Activated CD8-positive, alpha-beta T cell treated with anti-CD3 and anti-CD28 coated beads, Interleukin-2, amount 10 ng/mL, durations not matched to agents 7 days and 5 days (primary cell): Measurements from ENCODE around the gene SGTB. TPM values are rescaled to one million over a fixed set of nuclear protein-coding genes. Genes with fewer than 3 reads are reported as not detected.
"Not testable (repeated sequence)": the region's sequence is repeated elsewhere in the genome, so short reads cannot be mapped to it uniquely, and the experiment has no call there.

Experiments used
- ATAC-seq: fragments of 150-1000 bp; cut with Tn5 transposase; one replicate; pipeline ENCODE4 v1.10.0; 2021; ENCODE audit warnings: moderate library complexity
- CTCF ChIA-PET: fragments of 350-600 bp; sonication (Branson Sonifier 250); formaldehyde crosslinking; loops from one replicate; lab custom pipeline; 2021; ENCODE audit warnings: antibody characterized with exemption; lab: Charles Lee
- POLR2A ChIA-PET: fragments of 350-600 bp; sonication (Branson Sonifier 250); formaldehyde crosslinking; loops from one replicate; lab custom pipeline; 2021; ENCODE audit warnings: antibody characterized with exemption; lab: Charles Lee
- DNase-seq: peaks from one replicate; pipeline ENCODE4 v3.0.0-alpha.2; 2020
- H3K27ac Mint-ChIP-seq: one replicate; pipeline ENCODE4 v1.8.0; 2021; ENCODE audit warnings: mild to moderate bottlenecking, mixed read lengths
- H3K27me3 Mint-ChIP-seq: one replicate; pipeline ENCODE4 v1.8.0; 2021; ENCODE audit warnings: low read depth, mixed read lengths
- H3K36me3 Mint-ChIP-seq: one replicate; pipeline ENCODE4 v1.8.0; 2021; ENCODE audit warnings: low read depth, mixed read lengths
- H3K4me1 Mint-ChIP-seq: one replicate; pipeline ENCODE4 v1.8.0; 2021; ENCODE audit warnings: low read depth, mixed read lengths
- H3K4me3 Mint-ChIP-seq: one replicate; pipeline ENCODE4 v1.8.0; 2021; ENCODE audit warnings: mild to moderate bottlenecking, mixed read lengths
- H3K9me3 Mint-ChIP-seq: one replicate; pipeline ENCODE4 v1.8.0; 2022; ENCODE audit warnings: mixed read lengths; ENCODE audit not compliant: insufficient read depth
- total RNA-seq, 2 experiments: library from RNA; stranded (reverse); gene quantifications; one replicate each; pipeline ENCODE4 v1.2.3, GENCODE V29; 2021

Gene SGTB
- total RNA-seq, 2 experiments from 2014 or later = 17.5 to 18.4 TPM

DNA sequence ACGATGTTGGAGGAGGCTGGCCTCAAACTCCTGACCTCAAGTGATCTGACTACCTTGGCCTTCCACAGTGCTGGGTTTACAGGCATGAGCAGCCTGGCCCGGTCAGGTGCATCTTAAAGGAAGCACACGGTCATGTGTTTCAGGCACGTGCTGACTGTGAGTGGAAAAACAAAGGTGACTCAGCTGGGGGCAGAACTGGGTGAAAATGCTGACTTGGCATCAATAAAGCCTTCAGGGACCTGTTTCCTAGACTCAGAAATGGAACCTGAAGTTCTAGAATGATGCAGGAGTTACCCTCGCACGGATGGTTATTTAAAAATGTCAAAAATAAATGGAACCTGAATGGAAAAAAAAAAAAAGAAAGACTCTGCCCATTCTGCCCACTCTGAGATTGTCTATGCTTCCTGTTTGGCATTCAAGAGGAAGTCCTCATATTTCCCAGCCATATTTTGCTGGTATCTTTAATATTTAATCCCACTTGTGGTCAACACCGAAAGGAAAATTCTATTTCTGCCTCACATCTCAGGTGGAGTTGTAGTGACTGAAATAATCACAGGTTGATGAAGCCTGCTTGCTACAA lies 12.4 kb upstream of the SGTB start:
- CTCF ChIA-PET, H3K9me3 Mint-ChIP-seq, POLR2A ChIA-PET: not testable (repeated sequence)

GRCh38 chr5:65732046-65732445 lies 10.1 kb upstream of the SGTB start:
- H3K9me3 Mint-ChIP-seq, H3K36me3 Mint-ChIP-seq, H3K27ac Mint-ChIP-seq, H3K4me1 Mint-ChIP-seq, H3K4me3 Mint-ChIP-seq, H3K27me3 Mint-ChIP-seq, CTCF ChIA-PET, ATAC-seq, POLR2A ChIA-PET, DNase-seq: not testable (repeated sequence)

More for the DNA sequence above, 12.4 kb upstream of the SGTB start:
- DNase-seq, ATAC-seq, H3K27ac Mint-ChIP-seq, H3K4me1 Mint-ChIP-seq, H3K27me3 Mint-ChIP-seq, H3K4me3 Mint-ChIP-seq, H3K36me3 Mint-ChIP-seq: not testable (repeated sequence)

DNA sequence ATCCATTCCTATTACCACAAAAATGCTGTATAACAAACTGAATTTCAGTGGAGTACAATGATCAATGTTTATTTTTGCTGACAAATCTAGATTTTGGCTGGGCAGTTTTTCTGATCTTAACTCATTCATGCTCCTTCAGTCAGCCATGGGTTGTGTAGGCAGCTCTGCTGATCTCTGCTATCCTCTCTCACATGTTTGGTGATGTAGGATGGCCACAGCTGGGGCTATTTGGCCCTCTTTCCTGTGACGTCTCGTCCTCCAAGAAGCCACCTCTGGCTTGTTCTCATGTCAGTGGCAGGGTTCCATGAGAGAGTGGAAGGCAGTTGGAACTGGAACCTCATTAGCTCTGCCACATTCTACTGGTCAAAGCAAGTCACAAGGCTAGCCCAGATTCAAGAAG lies 9.0 kb upstream of the SGTB start:
- Mint-ChIP-seq H3K27ac (no peak overlapping the region), H3K27me3 (no peaks in the 10 kb centered on the region), H3K4me1 (peaks cover 6% of the 10 kb centered on the region), H3K9me3 (no peaks in the 10 kb centered on the region), H3K36me3 (no peaks in the 10 kb centered on the region), H3K4me3 (no peak overlapping the region)
- CTCF ChIA-PET = no interaction called here
- POLR2A ChIA-PET = no interaction called here
- DNase-seq = no peak
- no peak for ATAC-seq

GRCh38 chr5:65728218-65728617 lies 6.3 kb upstream of the SGTB start:
- no peak for DNase-seq
- H3K36me3 Mint-ChIP-seq = peaks cover 2% of the 10 kb centered on the region
- CTCF ChIA-PET = interaction anchor here (0.8 kb wide), 1 partner anchor 15 kb away, joined by 5 read pairs; no protein-coding TSS in a partner anchor
- POLR2A ChIA-PET = interaction anchor here (1.1 kb wide), 1 partner anchor 198 kb away, joined by 3 read pairs; the partner anchor contains the start of gene ERBIN
- H3K9me3 Mint-ChIP-seq = no peaks in the 10 kb centered on the region
- H3K27me3 Mint-ChIP-seq = no peaks in the 10 kb centered on the region
- H3K4me3 Mint-ChIP-seq = no peak overlapping the region
- ATAC-seq = no peak
- peaks cover 10% of the 10 kb centered on the region for H3K4me1 Mint-ChIP-seq
- H3K27ac Mint-ChIP-seq = no peak overlapping the region

- POLR2A ChIA-PET = interaction anchor here (0.6 to 1.1 kb wide), 2 partner anchors 55 to 199 kb away, joined by 3 read pairs; partner anchors contain the start of gene ERBIN
- Mint-ChIP-seq H3K4me1 (peaks cover 15% of the 10 kb centered on the region), H3K4me3 (no peak overlapping the region), H3K36me3 (peaks cover 2% of the 10 kb centered on the region), H3K27me3 (no peaks in the 10 kb centered on the region), H3K9me3 (no peaks in the 10 kb centered on the region), H3K27ac (no peak overlapping the region)
- DNase-seq (no peak), ATAC-seq (no peak)
- CTCF ChIA-PET = interaction anchor here (0.7 to 1.6 kb wide), 3 partner anchors 16 to 240 kb away, joined by 3 to 5 read pairs (median 4); no protein-coding TSS in a partner anchor
Observed at GRCh38 chr5:65727491-65728156, 5.7 kb upstream of the SGTB start.

- ATAC-seq = no peak
- Mint-ChIP-seq H3K27ac (peak overlapping the region; percentile 88), H3K36me3 (peaks cover 3% of the 10 kb centered on the region), H3K4me3 (peak overlapping the region; percentile 86), H3K27me3 (no peaks in the 10 kb centered on the region), H3K9me3 (no peaks in the 10 kb centered on the region), H3K4me1 (peaks cover 24% of the 10 kb centered on the region)
- ChIA-PET POLR2A (interaction anchor here (0.8 to 3.1 kb wide), 3 partner anchors 160 to 421 kb away, joined by 3 to 18 read pairs (median 4); partner anchors contain the start of genes CENPK, ERBIN, PPWD1 and SREK1), CTCF (interaction anchor here (1.1 kb wide), 1 partner anchor 99 kb away, joined by 5 read pairs; the partner anchor contains the start of gene TRIM23)
- DNase-seq = no peak
Observed at GRCh38 chr5:65722575-65723403, 880 bp upstream of the SGTB start.

DNA sequence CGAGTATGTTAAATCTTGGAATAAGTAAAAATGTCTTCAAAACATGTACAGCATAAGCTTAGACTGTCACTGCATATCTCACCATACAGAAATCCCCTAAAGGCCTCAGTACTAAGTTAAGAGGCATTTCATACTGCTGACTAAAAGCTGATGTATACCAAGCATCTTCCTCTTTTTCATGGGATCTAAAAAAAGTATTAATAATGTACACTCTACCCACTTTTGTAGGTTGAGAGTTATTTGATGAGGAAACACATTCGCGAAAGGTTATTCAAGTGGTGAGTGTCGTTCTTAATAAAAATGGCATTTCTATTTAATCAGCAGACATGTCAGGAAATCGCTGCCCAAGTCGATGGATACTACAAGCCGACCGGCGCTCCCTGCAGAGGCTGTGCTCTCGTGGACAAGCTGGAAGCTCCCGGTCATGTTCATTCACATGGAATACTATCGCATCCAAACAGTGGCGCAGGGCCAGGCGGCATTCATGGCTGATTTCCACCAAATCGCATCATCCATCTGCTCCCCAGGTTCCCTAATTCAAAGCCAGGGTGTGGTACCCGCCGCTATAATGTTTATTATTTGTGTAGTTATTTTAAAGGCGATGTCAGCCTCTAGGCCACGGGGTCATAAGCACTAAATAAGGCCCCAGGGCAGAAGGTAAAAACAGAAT lies 724 bp downstream of the SGTB start:
- peak; percentile 9 for ATAC-seq
- Mint-ChIP-seq H3K27me3 (no peaks in the 10 kb centered on the region), H3K27ac (peak overlapping the region; percentile 89), H3K36me3 (peaks cover 3% of the 10 kb centered on the region), H3K4me3 (peak overlapping the region; percentile 86), H3K4me1 (peaks cover 24% of the 10 kb centered on the region), H3K9me3 (no peaks in the 10 kb centered on the region)
- ChIA-PET CTCF (interaction anchor here (1.0 to 2.0 kb wide), 3 partner anchors 22 to 56 kb away, joined by 3 to 6 read pairs (median 3); no protein-coding TSS in a partner anchor), POLR2A (interaction anchor here (0.9 to 3.1 kb wide), 5 partner anchors 14 to 423 kb away, joined by 3 to 18 read pairs (median 7); partner anchors contain the start of genes CENPK, ERBIN, PPWD1 and SHLD3)
- DNase-seq = peak; percentile 32

- POLR2A ChIA-PET = no interaction called here
- no peak for ATAC-seq
- peak overlapping the region; percentile 72 for H3K27ac Mint-ChIP-seq
Observed at GRCh38 chr5:65718576-65719310, 3.2 kb downstream of the SGTB start.

GRCh38 chr5:65708145-65708544 lies 13.8 kb downstream of the SGTB start:
- Mint-ChIP-seq H3K27me3 (no peaks in the 10 kb centered on the region), H3K4me1 (peaks cover 3% of the 10 kb centered on the region), H3K4me3 (no peak overlapping the region), H3K9me3 (no peaks in the 10 kb centered on the region), H3K27ac (no peak overlapping the region), H3K36me3 (peaks cover 24% of the 10 kb centered on the region)
- ChIA-PET POLR2A (no interaction called here), CTCF (interaction anchor here (1.5 kb wide), 1 partner anchor 9 kb away, joined by 3 read pairs; no protein-coding TSS in a partner anchor)
- ATAC-seq = no peak
- DNase-seq = no peak

More at GRCh38 chr5:65718576-65719310, 3.2 kb downstream of the SGTB start:
- Mint-ChIP-seq H3K36me3 (peaks cover 14% of the 10 kb centered on the region), H3K27me3 (no peaks in the 10 kb centered on the region), H3K4me1 (peaks cover 16% of the 10 kb centered on the region), H3K4me3 (peak overlapping the region; percentile 86), H3K9me3 (no peaks in the 10 kb centered on the region)
- CTCF ChIA-PET = no interaction called here
- DNase-seq = no peak

DNA sequence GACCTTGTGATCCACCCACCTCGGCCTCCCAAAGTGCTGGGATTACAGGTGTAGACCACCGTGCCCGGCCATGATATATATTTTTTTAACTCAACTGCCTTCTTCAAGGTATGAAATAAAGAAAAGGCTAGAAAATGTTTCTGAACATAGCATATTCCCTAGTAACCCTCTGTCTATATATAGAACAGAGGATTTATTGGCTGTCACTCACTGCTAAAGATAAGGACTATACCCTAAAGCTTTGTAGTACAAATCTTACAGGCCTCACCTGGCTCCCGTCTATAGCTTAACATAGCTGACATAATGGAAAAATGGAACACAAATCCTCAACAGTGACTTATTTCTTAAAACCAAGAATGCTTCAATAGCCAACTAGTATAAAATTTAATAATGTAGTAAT lies 14.2 kb downstream of the SGTB start:
- DNase-seq (no peak), ATAC-seq (no peak)
- Mint-ChIP-seq H3K27me3 (no peaks in the 10 kb centered on the region), H3K4me1 (peaks cover 3% of the 10 kb centered on the region), H3K36me3 (peaks cover 28% of the 10 kb centered on the region), H3K9me3 (no peaks in the 10 kb centered on the region), H3K27ac (no peak overlapping the region), H3K4me3 (no peak overlapping the region)
- CTCF ChIA-PET = interaction anchor here (1.5 kb wide), 1 partner anchor 8 kb away, joined by 3 read pairs; no protein-coding TSS in a partner anchor
- POLR2A ChIA-PET = no interaction called here
